Epithelial cell of prostate (primary cell): ENCODE data around the gene ATP6V0B.

Source experiments
- DNase-seq: peaks from one replicate; pipeline ENCODE4 v3.0.0-alpha.2; 2011; ENCODE audit warnings: low read depth, low spot score
- H3K27ac ChIP-seq: fragments of 450-650 bp; 2 replicates; pipeline ENCODE4 v1.5.1; 2017; ENCODE audit warnings: mild to moderate bottlenecking

The ATP6V0B gene

GRCh38 chr1:43945674-43946235 is 29.0 kb upstream of the ATP6V0B start:
- no peak for DNase-seq
- H3K27ac ChIP-seq, result peak overlapping the region; percentile 77

GRCh38 chr1:43946236-43947060 is 28.3 kb upstream of the ATP6V0B start, which contains the start of gene IPO13:
Gene IPO13 (plus strand): TSS chr1:43946950. CDS start chr1:43947601, 651 bp downstream.
- DNase-seq, result peak; percentile 83
- H3K27ac ChIP-seq, result peak within 1 kb of the TSS; percentile 77

- DNase-seq, result no peak
Observed at GRCh38 chr1:43947061-43947873, 27.5 kb upstream of the ATP6V0B start.

GRCh38 chr1:43947874-43948437 is 26.8 kb upstream of the ATP6V0B start:
- H3K27ac ChIP-seq, result no peak overlapping the region
- DNase-seq, result no peak

More at GRCh38 chr1:43947061-43947873, 27.5 kb upstream of the ATP6V0B start:
- peak overlapping the region; percentile 77 for H3K27ac ChIP-seq

GRCh38 chr1:43949678-43950077 is 25.1 kb upstream of the ATP6V0B start:
- H3K27ac ChIP-seq, result no peak overlapping the region
- DNase-seq, result no peak

- H3K27ac ChIP-seq, result no peak overlapping the region
- DNase-seq, result no peak
Observed at GRCh38 chr1:43951021-43951985, 23.5 kb upstream of the ATP6V0B start.

- DNase-seq, result no peak
- no peak overlapping the region for H3K27ac ChIP-seq
Observed at GRCh38 chr1:43952731-43953346, 21.9 kb upstream of the ATP6V0B start.

GRCh38 chr1:43953361-43953760 is 21.4 kb upstream of the ATP6V0B start:
- no peak for DNase-seq
- no peak overlapping the region for H3K27ac ChIP-seq

- DNase-seq, result no peak
- no peak overlapping the region for H3K27ac ChIP-seq
Observed at GRCh38 chr1:43954036-43954435, 20.7 kb upstream of the ATP6V0B start.

- no peak overlapping the region for H3K27ac ChIP-seq
- no peak for DNase-seq
Observed at GRCh38 chr1:43956234-43956633, 18.5 kb upstream of the ATP6V0B start.

- no peak for DNase-seq
- H3K27ac ChIP-seq, result no peak overlapping the region
Observed at GRCh38 chr1:43957407-43958040, 17.2 kb upstream of the ATP6V0B start.

GRCh38 chr1:43958351-43959255 is 16.2 kb upstream of the ATP6V0B start:
- DNase-seq, result no peak
- H3K27ac ChIP-seq, result no peak overlapping the region

GRCh38 chr1:43960798-43961197 is 14.0 kb upstream of the ATP6V0B start:
- H3K27ac ChIP-seq, result no peak overlapping the region
- DNase-seq, result no peak

GRCh38 chr1:43961692-43962091 is 13.1 kb upstream of the ATP6V0B start:
- H3K27ac ChIP-seq, result no peak overlapping the region
- DNase-seq, result no peak

GRCh38 chr1:43962324-43962723 is 12.4 kb upstream of the ATP6V0B start:
- no peak for DNase-seq
- H3K27ac ChIP-seq, result no peak overlapping the region

GRCh38 chr1:43963006-43963405 is 11.8 kb upstream of the ATP6V0B start:
- no peak for DNase-seq

GRCh38 chr1:43963890-43964289 is 10.9 kb upstream of the ATP6V0B start:
- no peak overlapping the region for H3K27ac ChIP-seq
- DNase-seq, result no peak

More at GRCh38 chr1:43963006-43963405, 11.8 kb upstream of the ATP6V0B start:
- no peak overlapping the region for H3K27ac ChIP-seq
